Activated CD8-positive, alpha-beta memory T cell treated with anti-CD3 and anti-CD28 coated beads, Interleukin-2, amount 50 U/mL, for 1 hour (primary cell): ENCODE data around the gene ID3.
A peak's percentile ranks its signal among the peaks of the same experiment; 100 is the strongest.

Source experiments
- DNase-seq: peaks from one replicate; pipeline ENCODE4 v3.0.0-alpha.2; 2020; ENCODE audit errors: extremely low read depth

ID3 gene

GRCh38 chr1:23565776-23566175, 6.5 kb upstream of the ID3 start:
- DNase-seq: no peak

DNA sequence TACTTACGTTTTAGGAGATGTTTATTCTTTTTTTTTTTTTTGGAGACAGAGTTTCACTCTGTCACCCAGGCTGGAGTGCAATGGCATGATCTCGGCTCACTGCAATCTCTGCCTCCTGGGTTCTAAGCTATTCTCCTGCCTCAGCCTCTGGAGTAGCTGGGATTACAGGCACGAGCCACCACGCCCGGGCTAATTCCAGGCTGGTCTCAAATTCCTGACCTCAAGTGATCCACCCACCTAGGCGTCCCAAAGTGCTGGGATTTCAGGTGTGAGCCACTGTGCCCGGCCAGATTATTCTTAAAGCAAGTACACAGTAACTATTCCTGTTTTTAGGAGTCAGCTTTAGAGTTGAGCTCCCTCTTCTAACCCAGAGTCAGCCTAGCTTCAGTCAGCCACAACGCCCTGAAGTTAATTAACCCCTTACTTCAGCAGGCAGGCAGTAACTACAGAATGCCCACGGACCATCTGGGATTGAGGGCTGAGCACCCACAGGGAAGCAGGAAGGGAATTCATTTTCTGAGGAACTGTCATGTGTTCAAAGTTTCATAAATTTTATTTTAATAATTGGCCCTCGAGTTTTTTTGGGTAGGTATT, 5.3 kb upstream of the ID3 start:
- DNase-seq: no peak

- no peak for DNase-seq
Observed at GRCh38 chr1:23563755-23564374, 4.6 kb upstream of the ID3 start.

GRCh38 chr1:23563003-23563402, 3.7 kb upstream of the ID3 start:
- no peak for DNase-seq

GRCh38 chr1:23562137-23562876, 3.0 kb upstream of the ID3 start:
- no peak for DNase-seq

GRCh38 chr1:23561813-23562100, 2.5 kb upstream of the ID3 start:
- no peak for DNase-seq

- DNase-seq: no peak
Observed at GRCh38 chr1:23561076-23561812, 1.9 kb upstream of the ID3 start.

- DNase-seq: no peak
Observed at GRCh38 chr1:23559985-23560741, 862 bp upstream of the ID3 start.

GRCh38 chr1:23558872-23559135, 497 bp downstream of the ID3 start:
- no peak for DNase-seq

DNA sequence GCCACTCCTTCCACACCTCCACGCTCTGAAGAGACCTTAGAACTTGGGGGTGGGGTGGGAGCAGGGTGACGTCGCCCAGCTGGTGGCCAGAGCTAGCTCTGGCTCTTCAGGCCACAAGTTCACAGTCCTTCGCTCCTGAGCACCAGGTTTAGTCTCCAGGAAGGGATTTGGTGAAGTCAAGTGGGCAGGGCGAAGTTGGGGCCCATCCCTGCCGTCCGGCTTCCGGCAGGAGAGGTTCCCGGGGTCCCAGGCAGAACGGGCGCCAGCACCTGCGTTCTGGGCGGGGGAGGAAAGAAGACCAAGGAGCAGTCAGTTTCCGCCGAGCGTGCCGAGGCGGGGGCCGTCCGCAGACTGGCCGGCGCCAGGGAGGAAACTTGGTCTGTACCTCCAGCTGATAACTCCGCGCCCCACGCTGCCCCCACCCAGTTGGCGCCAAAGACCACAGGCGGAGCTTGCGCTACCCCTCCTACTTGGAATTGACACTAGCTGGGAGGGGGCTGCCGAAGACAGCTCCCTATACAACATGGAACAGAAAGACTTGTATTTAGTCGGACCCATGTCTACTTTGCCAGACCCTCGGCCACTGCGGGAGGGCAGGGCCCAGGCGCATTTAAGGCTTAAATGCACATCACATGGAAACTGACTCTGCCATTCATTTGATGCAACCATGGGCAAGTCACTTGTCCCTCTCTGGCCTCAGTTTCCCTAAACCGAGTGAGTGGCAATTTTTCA, 995 bp downstream of the ID3 start:
- no peak for DNase-seq

GRCh38 chr1:23557471-23558124, 1.7 kb downstream of the ID3 start:
- DNase-seq: no peak

- no peak for DNase-seq
Observed at GRCh38 chr1:23556635-23557470, 2.4 kb downstream of the ID3 start.

DNA sequence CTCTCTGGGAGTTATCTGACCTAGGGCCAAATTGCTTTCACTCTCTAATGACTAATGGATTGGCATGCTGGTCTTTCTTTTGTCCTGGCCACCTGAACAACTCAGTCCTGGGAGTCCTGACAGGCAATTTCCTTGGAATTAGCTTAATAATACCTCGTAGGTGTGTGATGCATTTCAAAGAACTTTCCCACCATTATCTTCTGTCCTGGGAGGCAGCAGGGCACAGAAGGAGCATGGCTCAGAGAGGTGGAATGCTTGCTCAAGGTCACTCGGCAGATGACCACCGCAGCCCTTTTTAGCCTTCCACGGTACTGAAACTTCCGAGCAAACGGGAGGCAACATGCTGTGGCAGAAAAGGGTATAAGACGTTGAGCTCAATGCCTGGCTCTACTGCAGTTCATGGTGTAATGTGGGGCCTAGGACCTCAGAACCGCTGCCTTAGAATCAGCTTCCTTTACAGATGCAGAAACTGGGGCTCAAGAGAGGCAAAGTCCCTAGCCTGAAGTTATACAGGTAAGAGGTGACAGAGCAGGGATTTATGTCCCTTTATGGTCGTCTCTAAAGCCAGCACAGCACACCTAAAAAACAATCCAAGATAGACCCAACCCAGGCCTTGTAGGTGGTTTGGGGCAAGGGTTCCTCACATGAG, 3.2 kb downstream of the ID3 start:
- DNase-seq: no peak

GRCh38 chr1:23555270-23555985, 3.9 kb downstream of the ID3 start:
- DNase-seq: no peak

- peak; percentile 63 for DNase-seq
Observed at GRCh38 chr1:23554481-23555269, 4.6 kb downstream of the ID3 start.

GRCh38 chr1:23554127-23554480, 5.2 kb downstream of the ID3 start:
- no peak for DNase-seq

GRCh38 chr1:23553231-23554126, 5.8 kb downstream of the ID3 start:
- no peak for DNase-seq
